Measurements from ENCODE around the gene S100A9.

S100A9 gene

GRCh38 chr1:153379591-153379990 lies 21.9 kb downstream of the S100A9 start:
- no peaks in the 10 kb centered on the region for H3K36me3 ChIP-seq (ENCODE audit: control insufficient read depth in 1 of 2, insufficient read depth in 2 of 2, low read length in 2 of 2)
- H3K4me3 ChIP-seq (ENCODE audit: low read depth in 1 of 2, low read length in 2 of 2), result no peak overlapping the region
- H3K27me3 ChIP-seq (ENCODE audit: low read depth, low read length), result no peaks in the 10 kb centered on the region
- no peaks in the 10 kb centered on the region for H3K4me1 ChIP-seq (ENCODE audit: control insufficient read depth in 1 of 2, insufficient read depth in 2 of 2, low read length in 2 of 2)
- H3K9me3 ChIP-seq (ENCODE audit: control insufficient read depth in 1 of 2, low read length in 2 of 2), result peaks cover 0 to 9% of the 10 kb centered on the region in 2 donors
- H3K27ac ChIP-seq (ENCODE audit: low read length), result no peak overlapping the region

- no peak overlapping the region for H3K4me3 ChIP-seq (ENCODE audit: low read depth in 1 of 2, low read length in 2 of 2)
- no peaks in the 10 kb centered on the region for H3K4me1 ChIP-seq (ENCODE audit: control insufficient read depth in 1 of 2, insufficient read depth in 2 of 2, low read length in 2 of 2)
These were observed 23.1 kb downstream of the S100A9 start for GRCh38 chr1:153380711-153381110.

DNA sequence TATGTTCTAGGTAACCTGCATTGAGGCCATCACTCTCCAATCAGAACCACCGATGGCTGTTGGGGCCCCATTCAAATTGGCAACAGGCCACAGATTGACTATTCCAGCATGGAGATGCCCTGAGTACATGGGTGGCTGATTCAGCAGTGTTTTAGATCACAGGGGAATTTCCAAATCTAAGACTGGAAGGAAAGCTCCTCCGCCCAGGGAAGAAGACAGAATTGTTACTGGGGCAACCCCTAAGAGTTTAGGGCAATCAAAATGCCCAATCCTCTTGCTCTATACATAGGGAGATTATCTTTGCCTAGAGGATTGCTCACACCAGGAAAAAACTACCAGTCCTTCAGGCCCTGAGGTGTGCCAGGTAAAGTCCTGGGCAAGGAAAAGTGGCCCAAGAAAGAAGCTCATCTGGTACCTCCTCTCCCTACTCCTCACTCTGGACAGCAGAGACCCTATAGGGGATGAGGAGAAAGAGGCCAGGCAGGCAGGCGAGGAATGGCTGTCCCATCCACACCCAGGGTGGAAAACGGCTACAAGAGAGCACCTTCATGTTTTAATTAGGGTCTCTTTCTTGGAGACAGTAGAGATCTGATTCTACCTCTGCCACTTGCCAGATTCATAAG lies 27.4 kb downstream of the S100A9 start:
- peaks cover 0 to 9% of the 10 kb centered on the region in 2 donors for H3K9me3 ChIP-seq (ENCODE audit: control insufficient read depth in 1 of 2, low read length in 2 of 2)
- no peak overlapping the region for H3K27ac ChIP-seq (ENCODE audit: low read length)
- H3K27me3 ChIP-seq (ENCODE audit: low read depth, low read length), result no peaks in the 10 kb centered on the region
- H3K4me1 ChIP-seq (ENCODE audit: control insufficient read depth in 1 of 2, insufficient read depth in 2 of 2, low read length in 2 of 2), result no peaks in the 10 kb centered on the region
- no peak overlapping the region for H3K4me3 ChIP-seq (ENCODE audit: low read depth in 1 of 2, low read length in 2 of 2)
- H3K36me3 ChIP-seq (ENCODE audit: control insufficient read depth in 1 of 2, insufficient read depth in 2 of 2, low read length in 2 of 2), result no peaks in the 10 kb centered on the region

More at GRCh38 chr1:153380711-153381110, 23.1 kb downstream of the S100A9 start:
- no peak overlapping the region for H3K27ac ChIP-seq (ENCODE audit: low read length)
- H3K9me3 ChIP-seq (ENCODE audit: control insufficient read depth in 1 of 2, low read length in 2 of 2), result peaks cover 0 to 9% of the 10 kb centered on the region in 2 donors
- no peaks in the 10 kb centered on the region for H3K36me3 ChIP-seq (ENCODE audit: control insufficient read depth in 1 of 2, insufficient read depth in 2 of 2, low read length in 2 of 2)
- H3K27me3 ChIP-seq (ENCODE audit: low read depth, low read length), result no peaks in the 10 kb centered on the region

GRCh38 chr1:153386500-153386901 lies 28.8 kb downstream of the S100A9 start:
- H3K9me3 ChIP-seq (ENCODE audit: control insufficient read depth in 1 of 2, low read length in 2 of 2), result peaks cover 0 to 4% of the 10 kb centered on the region in 2 donors
- no peaks in the 10 kb centered on the region for H3K27me3 ChIP-seq (ENCODE audit: low read depth, low read length)
- no peaks in the 10 kb centered on the region for H3K36me3 ChIP-seq (ENCODE audit: control insufficient read depth in 1 of 2, insufficient read depth in 2 of 2, low read length in 2 of 2)
- no peaks in the 10 kb centered on the region for H3K4me1 ChIP-seq (ENCODE audit: control insufficient read depth in 1 of 2, insufficient read depth in 2 of 2, low read length in 2 of 2)
- no peak overlapping the region for H3K27ac ChIP-seq (ENCODE audit: low read length)
- no peak overlapping the region for H3K4me3 ChIP-seq (ENCODE audit: low read depth in 1 of 2, low read length in 2 of 2)

- Histone ChIP-seq H3K4me3 (ENCODE audit: low read depth in 1 of 2, low read length in 2 of 2) (no peak overlapping the region), H3K4me1 (ENCODE audit: control insufficient read depth in 1 of 2, insufficient read depth in 2 of 2, low read length in 2 of 2) (no peaks in the 10 kb centered on the region), H3K27ac (ENCODE audit: low read length) (no peak overlapping the region), H3K9me3 (ENCODE audit: control insufficient read depth in 1 of 2, low read length in 2 of 2) (peaks cover 0 to 4% of the 10 kb centered on the region in 2 donors), H3K27me3 (ENCODE audit: low read depth, low read length) (no peaks in the 10 kb centered on the region), H3K36me3 (ENCODE audit: control insufficient read depth in 1 of 2, insufficient read depth in 2 of 2, low read length in 2 of 2) (no peaks in the 10 kb centered on the region)
These were observed 29.3 kb downstream of the S100A9 start for GRCh38 chr1:153387001-153387400.

DNA sequence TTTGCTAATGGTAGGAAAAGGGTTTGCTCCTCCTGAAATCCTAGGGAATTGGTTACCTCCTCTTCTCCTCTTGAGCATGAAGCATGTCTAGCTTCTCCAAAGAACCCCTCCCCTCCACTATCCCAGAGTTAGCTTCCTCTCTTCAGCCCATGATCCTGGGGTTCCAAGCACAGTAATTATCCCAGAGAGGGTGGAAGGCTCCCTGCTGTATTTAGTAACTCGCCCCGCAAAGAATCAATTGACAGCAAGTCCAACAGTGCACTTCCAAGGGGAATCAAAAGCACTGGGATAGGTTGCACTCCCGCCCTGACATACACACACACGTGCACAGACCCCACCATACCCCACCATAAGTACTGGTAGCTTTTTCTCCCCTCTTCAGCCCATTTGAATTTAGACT lies 30.1 kb downstream of the S100A9 start:
- H3K36me3 ChIP-seq (ENCODE audit: control insufficient read depth in 1 of 2, insufficient read depth in 2 of 2, low read length in 2 of 2), result no peaks in the 10 kb centered on the region
- peaks cover 0 to 2% of the 10 kb centered on the region in 2 donors for H3K9me3 ChIP-seq (ENCODE audit: control insufficient read depth in 1 of 2, low read length in 2 of 2)
- H3K4me3 ChIP-seq (ENCODE audit: low read depth in 1 of 2, low read length in 2 of 2), result no peak overlapping the region
- H3K4me1 ChIP-seq (ENCODE audit: control insufficient read depth in 1 of 2, insufficient read depth in 2 of 2, low read length in 2 of 2), result no peaks in the 10 kb centered on the region
- no peak overlapping the region for H3K27ac ChIP-seq (ENCODE audit: low read length)
- no peaks in the 10 kb centered on the region for H3K27me3 ChIP-seq (ENCODE audit: low read depth, low read length)

DNA sequence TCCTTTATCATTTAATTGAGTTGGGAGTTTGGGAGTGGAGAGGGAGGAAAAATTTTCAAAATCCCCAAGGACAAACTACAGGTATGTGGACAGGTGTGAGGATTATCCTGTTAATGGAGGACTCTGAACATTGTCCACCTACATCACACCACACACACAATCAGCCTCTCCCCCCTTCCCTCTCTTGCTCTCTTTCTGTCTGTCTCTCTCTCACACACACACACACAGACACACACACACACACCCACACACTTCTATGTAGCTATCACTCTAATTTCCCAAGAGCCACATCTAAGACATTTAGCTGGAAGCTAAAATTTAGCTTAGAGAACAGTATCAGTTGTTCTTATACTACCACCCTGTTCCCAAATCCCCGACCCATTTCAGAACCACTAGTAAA lies 31.7 kb downstream of the S100A9 start:
- H3K36me3 ChIP-seq (ENCODE audit: control insufficient read depth in 1 of 2, insufficient read depth in 2 of 2, low read length in 2 of 2), result no peaks in the 10 kb centered on the region
- H3K4me3 ChIP-seq (ENCODE audit: low read depth in 1 of 2, low read length in 2 of 2), result no peak overlapping the region
- H3K9me3 ChIP-seq (ENCODE audit: control insufficient read depth in 1 of 2, low read length in 2 of 2), result no peaks in the 10 kb centered on the region
- H3K27ac ChIP-seq (ENCODE audit: low read length), result no peak overlapping the region
- H3K27me3 ChIP-seq (ENCODE audit: low read depth, low read length), result no peaks in the 10 kb centered on the region
- H3K4me1 ChIP-seq (ENCODE audit: control insufficient read depth in 1 of 2, insufficient read depth in 2 of 2, low read length in 2 of 2), result no peaks in the 10 kb centered on the region

- no peaks in the 10 kb centered on the region for H3K4me1 ChIP-seq (ENCODE audit: control insufficient read depth in 1 of 2, insufficient read depth in 2 of 2, low read length in 2 of 2)
- H3K36me3 ChIP-seq (ENCODE audit: control insufficient read depth in 1 of 2, insufficient read depth in 2 of 2, low read length in 2 of 2), result no peaks in the 10 kb centered on the region
- no peaks in the 10 kb centered on the region for H3K27me3 ChIP-seq (ENCODE audit: low read depth, low read length)
- peak overlapping the region in 1 of 2 donors; percentile 1 for H3K4me3 ChIP-seq (ENCODE audit: low read depth in 1 of 2, low read length in 2 of 2)
- H3K9me3 ChIP-seq (ENCODE audit: control insufficient read depth in 1 of 2, low read length in 2 of 2), result no peaks in the 10 kb centered on the region
- H3K27ac ChIP-seq (ENCODE audit: low read length), result no peak overlapping the region
These were observed 32.6 kb downstream of the S100A9 start for GRCh38 chr1:153389973-153390879.

GRCh38 chr1:153390938-153391710 lies 33.5 kb downstream of the S100A9 start, which contains the start of gene S100A8:
S100A8 (minus strand) TSS chr1:153391073; CDS start chr1:153390535, 538 bp downstream.
- Histone ChIP-seq H3K4me3 (ENCODE audit: low read depth in 1 of 2, low read length in 2 of 2) (peak within 1 kb of the TSS in 1 of 2 donors; percentile 1), H3K27me3 (ENCODE audit: low read depth, low read length) (no peaks in the 10 kb centered on the region), H3K9me3 (ENCODE audit: control insufficient read depth in 1 of 2, low read length in 2 of 2) (no peaks in the 10 kb centered on the region), H3K27ac (ENCODE audit: low read length) (no peak within 1 kb of the TSS), H3K4me1 (ENCODE audit: control insufficient read depth in 1 of 2, insufficient read depth in 2 of 2, low read length in 2 of 2) (no peaks in the 10 kb centered on the region), H3K36me3 (ENCODE audit: control insufficient read depth in 1 of 2, insufficient read depth in 2 of 2, low read length in 2 of 2) (no peaks in the 10 kb centered on the region)

GRCh38 chr1:153392258-153392657 lies 34.6 kb downstream of the S100A9 start:
- no peaks in the 10 kb centered on the region for H3K4me1 ChIP-seq (ENCODE audit: control insufficient read depth in 1 of 2, insufficient read depth in 2 of 2, low read length in 2 of 2)
- H3K36me3 ChIP-seq (ENCODE audit: control insufficient read depth in 1 of 2, insufficient read depth in 2 of 2, low read length in 2 of 2), result no peaks in the 10 kb centered on the region
- H3K4me3 ChIP-seq (ENCODE audit: low read depth in 1 of 2, low read length in 2 of 2), result no peak overlapping the region
- no peaks in the 10 kb centered on the region for H3K27me3 ChIP-seq (ENCODE audit: low read depth, low read length)
- no peak overlapping the region for H3K27ac ChIP-seq (ENCODE audit: low read length)
- no peaks in the 10 kb centered on the region for H3K9me3 ChIP-seq (ENCODE audit: control insufficient read depth in 1 of 2, low read length in 2 of 2)

DNA sequence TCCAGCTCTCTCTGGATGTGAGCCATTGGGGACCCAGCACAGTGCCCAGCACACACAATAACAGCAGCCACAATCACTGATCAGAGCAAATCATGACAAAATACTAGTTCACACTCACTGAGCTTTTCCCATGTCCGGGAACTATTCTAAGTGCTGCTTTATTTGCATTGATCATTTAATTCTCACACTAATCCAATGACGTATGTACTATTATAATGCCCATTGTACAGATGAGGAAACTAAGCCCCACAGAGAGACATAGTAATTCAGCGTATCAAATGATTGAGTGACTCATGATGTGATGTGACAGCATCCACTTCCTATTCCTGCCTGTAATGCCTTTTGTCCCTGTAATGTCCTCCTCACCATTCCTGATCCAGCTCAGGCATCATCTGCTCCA lies 35.2 kb downstream of the S100A9 start:
- Histone ChIP-seq H3K9me3 (ENCODE audit: control insufficient read depth in 1 of 2, low read length in 2 of 2) (no peaks in the 10 kb centered on the region), H3K4me3 (ENCODE audit: low read depth in 1 of 2, low read length in 2 of 2) (no peak overlapping the region), H3K27me3 (ENCODE audit: low read depth, low read length) (no peaks in the 10 kb centered on the region), H3K27ac (ENCODE audit: low read length) (no peak overlapping the region), H3K4me1 (ENCODE audit: control insufficient read depth in 1 of 2, insufficient read depth in 2 of 2, low read length in 2 of 2) (no peaks in the 10 kb centered on the region), H3K36me3 (ENCODE audit: control insufficient read depth in 1 of 2, insufficient read depth in 2 of 2, low read length in 2 of 2) (no peaks in the 10 kb centered on the region)

Measured in muscle layer of duodenum (tissue), 2 donors.